ENCODE results near the gene ADCY7. TPM values are rescaled to one million over a fixed set of nuclear protein-coding genes. Genes with fewer than 3 reads are reported as not detected.

ADCY7 gene
- total RNA-seq, 6 experiments from 2014 or later, result 2.5 to 10.2 (median 6.5) TPM

DNA sequence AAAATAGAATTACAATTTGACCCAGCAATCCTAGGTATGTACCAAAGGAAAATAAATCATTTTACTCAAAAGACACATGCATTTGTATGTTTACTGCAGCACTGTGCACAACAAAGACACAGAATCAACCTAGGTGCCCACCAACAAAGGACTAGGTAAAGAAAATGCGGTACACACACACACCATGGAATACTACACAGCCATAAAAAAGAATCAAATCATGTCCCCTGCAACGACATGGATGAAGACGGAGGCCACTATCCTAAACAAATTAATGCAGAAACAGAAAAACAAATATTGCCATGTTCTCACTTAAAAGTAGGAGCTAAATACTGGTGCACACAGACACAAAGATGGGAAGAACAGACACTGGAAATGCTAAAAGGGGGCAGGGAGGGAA, 66.2 kb downstream of the ADCY7 start:
- DNase-seq, result no peak
- TF ChIP-seq POLR2A (IDR thresholded peaks at IDR 0.05), result no peak
- TF ChIP-seq, protein P1, sequence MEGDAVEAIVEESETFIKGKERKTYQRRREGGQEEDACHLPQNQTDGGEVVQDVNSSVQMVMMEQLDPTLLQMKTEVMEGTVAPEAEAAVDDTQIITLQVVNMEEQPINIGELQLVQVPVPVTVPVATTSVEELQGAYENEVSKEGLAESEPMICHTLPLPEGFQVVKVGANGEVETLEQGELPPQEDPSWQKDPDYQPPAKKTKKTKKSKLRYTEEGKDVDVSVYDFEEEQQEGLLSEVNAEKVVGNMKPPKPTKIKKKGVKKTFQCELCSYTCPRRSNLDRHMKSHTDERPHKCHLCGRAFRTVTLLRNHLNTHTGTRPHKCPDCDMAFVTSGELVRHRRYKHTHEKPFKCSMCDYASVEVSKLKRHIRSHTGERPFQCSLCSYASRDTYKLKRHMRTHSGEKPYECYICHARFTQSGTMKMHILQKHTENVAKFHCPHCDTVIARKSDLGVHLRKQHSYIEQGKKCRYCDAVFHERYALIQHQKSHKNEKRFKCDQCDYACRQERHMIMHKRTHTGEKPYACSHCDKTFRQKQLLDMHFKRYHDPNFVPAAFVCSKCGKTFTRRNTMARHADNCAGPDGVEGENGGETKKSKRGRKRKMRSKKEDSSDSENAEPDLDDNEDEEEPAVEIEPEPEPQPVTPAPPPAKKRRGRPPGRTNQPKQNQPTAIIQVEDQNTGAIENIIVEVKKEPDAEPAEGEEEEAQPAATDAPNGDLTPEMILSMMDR (IDR thresholded peaks at IDR 0.05), result no peak
- Histone ChIP-seq H3K9me3 (no peaks in the 10 kb centered on the region), H3K4me3 (no peak overlapping the region), H3K36me3 (peaks cover 0 to 27% (median 1%) of the 10 kb centered on the region in 4 donors), H3K27me3 (no peaks in the 10 kb centered on the region), H3K27ac (no peak overlapping the region), H3K4me1 (peaks cover 0 to 5% (median 0%) of the 10 kb centered on the region in 4 donors)
- intact Hi-C loops (cut with DNase I), result no loop called here
- 97% methylated on average over 3 of the region's 3 CpGs for WGBS (ENCODE audit: insufficient coverage, low coverage, low lambda C conversion rate, missing lambda C conversion rate)
- no peak for ATAC-seq

DNA sequence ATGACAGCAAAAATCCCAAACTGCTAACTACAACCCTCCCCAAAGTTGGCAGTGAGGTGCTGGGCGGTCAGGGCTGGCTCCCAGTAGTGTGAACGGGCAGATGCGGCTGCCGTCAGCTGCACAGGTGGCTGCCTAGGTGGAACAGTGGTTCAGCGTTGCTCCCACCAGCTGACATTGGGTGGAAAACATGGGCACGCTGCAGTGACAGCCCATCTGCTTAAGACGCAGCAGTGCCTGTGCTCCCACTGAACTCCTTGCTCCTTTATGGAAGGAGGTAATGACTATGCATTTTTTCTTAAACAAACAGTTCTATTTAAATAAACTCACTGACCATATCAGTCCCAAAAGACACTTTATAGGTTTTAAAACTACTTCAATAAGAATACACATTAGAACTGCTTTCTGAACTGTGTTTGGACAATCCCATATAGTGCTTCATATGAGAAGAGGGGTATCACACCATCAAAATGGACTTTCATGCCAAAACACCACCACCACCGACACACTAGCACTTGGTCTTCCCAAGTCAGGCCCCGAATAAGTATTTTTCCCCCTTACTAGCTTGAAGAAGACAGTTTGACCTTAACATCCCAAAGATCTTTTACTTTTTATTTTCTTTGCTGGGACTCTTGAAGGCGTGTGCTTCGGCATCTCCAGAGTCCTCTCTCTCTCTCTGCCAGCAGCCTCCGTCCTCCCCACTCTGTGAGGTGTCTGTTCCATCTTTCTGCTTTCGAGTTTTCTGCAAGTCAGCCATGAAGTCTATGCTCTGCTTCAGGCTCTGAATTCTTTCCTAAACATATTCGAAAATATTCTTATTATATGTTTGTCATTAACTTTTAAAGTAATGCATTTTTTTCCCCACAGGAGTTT, 68.0 kb downstream of the ADCY7 start:
- H3K4me3 ChIP-seq, result no peak overlapping the region
- ATAC-seq (no peak), DNase-seq (no peak)
- WGBS (ENCODE audit: insufficient coverage, low coverage, low lambda C conversion rate, missing lambda C conversion rate), result 92% methylated on average over 13 of the region's 14 CpGs
- H3K4me1 ChIP-seq, result peaks cover 0 to 5% (median 0%) of the 10 kb centered on the region in 4 donors
- TF ChIP-seq, protein P1 (IDR thresholded peaks at IDR 0.05), result no peak
- no peak for TF ChIP-seq POLR2A (IDR thresholded peaks at IDR 0.05)
- peaks cover 0 to 23% (median 5%) of the 10 kb centered on the region in 4 donors for H3K36me3 ChIP-seq
- no peaks in the 10 kb centered on the region for H3K9me3 ChIP-seq
- H3K27ac ChIP-seq, result no peak overlapping the region
- intact Hi-C loops (cut with DNase I), result no loop called here
- H3K27me3 ChIP-seq, result no peaks in the 10 kb centered on the region

DNA sequence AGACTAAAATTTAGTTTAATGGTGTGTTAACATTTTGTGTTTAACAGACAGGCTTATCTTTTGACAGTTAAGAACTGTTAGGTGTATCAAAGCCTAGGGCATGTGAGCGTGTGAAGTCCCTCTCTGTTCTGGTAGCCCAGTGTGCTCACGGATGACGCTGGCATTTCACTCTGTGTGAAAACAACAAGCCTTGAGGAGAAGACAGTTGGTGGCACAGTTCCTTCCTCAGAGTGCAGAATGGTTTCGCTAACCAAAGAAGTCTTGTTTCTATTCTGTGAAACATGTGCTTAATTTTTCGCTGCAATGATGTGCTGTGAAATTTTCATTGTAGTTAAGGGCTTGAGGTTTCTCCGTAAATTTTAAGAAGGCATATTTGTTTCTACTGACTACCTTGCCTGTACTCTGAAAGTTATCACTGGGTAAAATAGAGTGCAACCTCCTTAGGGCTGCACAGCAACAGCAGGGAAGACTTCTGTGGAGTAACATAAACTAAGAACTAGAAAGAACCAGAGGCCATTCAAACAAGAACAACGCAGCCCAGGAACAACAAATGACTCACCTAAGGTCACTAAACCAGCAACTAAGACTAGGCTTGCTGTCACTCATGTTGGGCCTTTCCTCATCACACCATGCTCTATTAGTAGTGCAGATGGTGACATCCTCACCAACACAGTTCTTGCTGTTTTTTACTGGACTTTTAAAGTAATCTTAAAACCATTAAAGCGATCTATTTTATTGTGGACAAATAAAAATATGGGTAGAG, 69.0 kb downstream of the ADCY7 start:
- ATAC-seq (peak in 1 of 4 donors; percentile 22), DNase-seq (no peak)
- Histone ChIP-seq H3K27me3 (no peaks in the 10 kb centered on the region), H3K27ac (no peak overlapping the region), H3K36me3 (peaks cover 0 to 22% (median 6%) of the 10 kb centered on the region in 4 donors), H3K4me1 (peaks cover 0 to 5% (median 0%) of the 10 kb centered on the region in 4 donors), H3K9me3 (no peaks in the 10 kb centered on the region), H3K4me3 (no peak overlapping the region)
- 90% methylated on average over 8 of the region's 8 CpGs for WGBS (ENCODE audit: insufficient coverage, low coverage, low lambda C conversion rate, missing lambda C conversion rate)
- intact Hi-C loops (cut with DNase I), result no loop called here
- no peak for TF ChIP-seq POLR2A (IDR thresholded peaks at IDR 0.05)
- TF ChIP-seq, protein P1 (IDR thresholded peaks at IDR 0.05), result no peak

DNA sequence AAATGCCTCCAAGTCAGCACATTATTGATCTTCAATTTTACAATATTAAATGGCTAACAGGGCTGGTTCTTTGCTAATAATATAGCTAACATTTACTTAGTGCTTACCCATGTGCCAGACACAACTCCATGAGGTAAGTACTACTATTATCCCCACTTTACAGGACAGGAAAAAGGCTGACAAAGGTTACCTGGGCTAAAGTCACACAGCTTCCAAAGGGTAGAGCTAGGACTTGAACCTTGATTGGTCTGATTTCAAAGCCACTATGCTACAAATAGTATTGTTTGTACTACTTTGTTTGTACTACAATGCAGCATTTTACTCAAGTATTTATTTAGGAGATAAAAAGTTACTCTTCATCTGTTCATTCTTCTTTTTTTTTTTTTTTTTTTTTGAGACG, 70.5 kb downstream of the ADCY7 start:
- no CpG with 5 or more reads among the region's 1 CpG for WGBS (ENCODE audit: insufficient coverage, low coverage, low lambda C conversion rate, missing lambda C conversion rate)
- Histone ChIP-seq H3K4me1 (peaks cover 0 to 5% (median 0%) of the 10 kb centered on the region in 4 donors), H3K4me3 (no peak overlapping the region), H3K36me3 (peaks cover 0 to 22% (median 6%) of the 10 kb centered on the region in 4 donors), H3K27ac (no peak overlapping the region), H3K9me3 (no peaks in the 10 kb centered on the region), H3K27me3 (no peaks in the 10 kb centered on the region)
- DNase-seq (no peak), ATAC-seq (peak in 3 of 4 donors; percentile 32 to 84 (median 38))
- TF ChIP-seq POLR2A (IDR thresholded peaks at IDR 0.05), result no peak
- TF ChIP-seq, protein P1 (IDR thresholded peaks at IDR 0.05), result no peak
- intact Hi-C loops (cut with DNase I), result no loop called here

All from right lobe of liver (tissue), 6 donors.